KMS-11 (cell line): ENCODE measurements around the gene CYBC1.

Experiments used
- H2AFZ ChIP-seq: fragments of 200-600 bp; sonication (generic); 2 replicates; pipeline ENCODE4 v1.6.1; 2016; ENCODE audit warnings: antibody characterized with exemption, mixed run types, low read depth
- H3K27ac ChIP-seq: fragments of 200-600 bp; sonication (generic); 2 replicates; pipeline ENCODE4 v1.6.1; 2016; ENCODE audit warnings: mild to moderate bottlenecking, mixed run types
- H3K27me3 ChIP-seq: fragments of 200-600 bp; sonication (generic); 2 replicates; pipeline ENCODE4 v1.6.1; 2017; ENCODE audit warnings: mild to moderate bottlenecking, low read depth, mixed run types, moderate library complexity; ENCODE audit not compliant: insufficient read depth
- H3K36me3 ChIP-seq: fragments of 200-600 bp; sonication (generic); 2 replicates; pipeline ENCODE4 v1.6.1; 2017; ENCODE audit warnings: mild to moderate bottlenecking, mixed run types; ENCODE audit not compliant: insufficient read depth
- H3K4me1 ChIP-seq: fragments of 200-600 bp; sonication (generic); 2 replicates; pipeline ENCODE4 v1.6.1; 2016; ENCODE audit warnings: mild to moderate bottlenecking, low read depth, mixed run types; ENCODE audit not compliant: poor library complexity, severe bottlenecking
- H3K4me2 ChIP-seq: fragments of 200-600 bp; sonication (generic); 2 replicates; pipeline ENCODE4 v1.7.0; 2016; ENCODE audit warnings: mild to moderate bottlenecking, mixed run types
- H3K4me3 ChIP-seq: fragments of 200-600 bp; sonication (generic); IDR thresholded peaks from 2 replicates; pipeline ENCODE4 v1.6.1; 2017; ENCODE audit warnings: low read depth, low read length, mixed read lengths; ENCODE audit not compliant: insufficient read depth
- H3K79me2 ChIP-seq: fragments of 200-600 bp; sonication (generic); 2 replicates; pipeline ENCODE4 v1.6.1; 2016; ENCODE audit warnings: low read depth, mixed run types; ENCODE audit not compliant: insufficient read depth
- H3K9ac ChIP-seq: fragments of 200-600 bp; sonication (generic); 2 replicates; pipeline ENCODE4 v1.6.1; 2016; ENCODE audit warnings: mild to moderate bottlenecking, mixed run types
- H4K20me1 ChIP-seq: fragments of 200-600 bp; sonication (generic); 2 replicates; pipeline ENCODE4 v1.6.1; 2016; ENCODE audit warnings: mild to moderate bottlenecking, mixed run types; ENCODE audit not compliant: insufficient read depth
- CTCF ChIP-seq: fragments of 200-600 bp; sonication (generic); conservative IDR thresholded peaks from 2 replicates; pipeline ENCODE4 v1.6.1; 2017; ENCODE audit warnings: low read depth, mild to moderate bottlenecking, antibody characterized with exemption, low read length, moderate library complexity, mixed read lengths

The CYBC1 gene

DNA sequence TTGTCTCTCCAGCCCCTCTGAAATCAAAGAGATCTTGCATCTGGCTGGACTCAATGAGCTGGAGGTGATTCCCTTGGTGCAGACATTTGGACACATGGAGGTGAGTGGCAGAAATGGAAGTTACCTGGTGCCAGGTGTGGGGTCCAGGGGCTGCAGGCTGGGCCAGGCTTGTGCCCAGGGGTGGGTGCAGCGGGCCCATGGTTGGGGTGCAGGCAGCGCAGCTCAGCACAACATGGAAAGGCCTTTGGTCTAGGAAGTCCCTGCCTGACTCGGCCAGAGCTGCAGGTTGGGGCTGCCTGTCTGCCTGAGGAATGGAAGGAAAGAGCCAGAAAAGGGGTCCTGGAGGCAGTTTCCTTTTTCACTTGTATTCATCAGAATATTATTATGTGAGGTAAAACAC is 22.0 kb downstream of the CYBC1 start:
- Histone ChIP-seq H3K4me2 (no peak overlapping the region), H4K20me1 (no peaks in the 10 kb centered on the region), H3K27me3 (no peaks in the 10 kb centered on the region), H3K9ac (no peak overlapping the region), H3K36me3 (no peaks in the 10 kb centered on the region), H3K4me3 (no peak overlapping the region), H3K79me2 (no peaks in the 10 kb centered on the region), H3K4me1 (peaks cover 6% of the 10 kb centered on the region), H3K27ac (no peak overlapping the region), H2AFZ (no peak overlapping the region)
- TF ChIP-seq CTCF = no peak

GRCh38 chr17:82424863-82425159 is 25.7 kb downstream of the CYBC1 start:
- H4K20me1 ChIP-seq = no peaks in the 10 kb centered on the region
- H3K4me2 ChIP-seq = no peak overlapping the region
- H3K36me3 ChIP-seq = no peaks in the 10 kb centered on the region
- H3K79me2 ChIP-seq = peaks cover 2% of the 10 kb centered on the region; the same call in 1 of the 2 replicates
- H3K27ac ChIP-seq = no peak overlapping the region
- H3K4me3 ChIP-seq = no peak overlapping the region
- peaks cover 11% of the 10 kb centered on the region for H3K4me1 ChIP-seq
- no peaks in the 10 kb centered on the region for H3K27me3 ChIP-seq
- peak; percentile 50 for TF ChIP-seq CTCF
- H3K9ac ChIP-seq = no peak overlapping the region
- H2AFZ ChIP-seq = no peak overlapping the region

- peaks cover 17% of the 10 kb centered on the region for H3K4me1 ChIP-seq
- peak overlapping the region; percentile 3; the same call in 1 of the 2 replicates for H3K4me2 ChIP-seq
- H3K27me3 ChIP-seq = no peaks in the 10 kb centered on the region
- peaks cover 8% of the 10 kb centered on the region; the same call in 1 of the 2 replicates for H3K79me2 ChIP-seq
- H2AFZ ChIP-seq = no peak overlapping the region
- H4K20me1 ChIP-seq = no peaks in the 10 kb centered on the region
- no peak overlapping the region for H3K27ac ChIP-seq
- no peak overlapping the region for H3K4me3 ChIP-seq
- peak; percentile 93 for TF ChIP-seq CTCF
- H3K9ac ChIP-seq = no peak overlapping the region
- H3K36me3 ChIP-seq = no peaks in the 10 kb centered on the region
Observed at GRCh38 chr17:82424001-82424862, 26.3 kb downstream of the CYBC1 start.

DNA sequence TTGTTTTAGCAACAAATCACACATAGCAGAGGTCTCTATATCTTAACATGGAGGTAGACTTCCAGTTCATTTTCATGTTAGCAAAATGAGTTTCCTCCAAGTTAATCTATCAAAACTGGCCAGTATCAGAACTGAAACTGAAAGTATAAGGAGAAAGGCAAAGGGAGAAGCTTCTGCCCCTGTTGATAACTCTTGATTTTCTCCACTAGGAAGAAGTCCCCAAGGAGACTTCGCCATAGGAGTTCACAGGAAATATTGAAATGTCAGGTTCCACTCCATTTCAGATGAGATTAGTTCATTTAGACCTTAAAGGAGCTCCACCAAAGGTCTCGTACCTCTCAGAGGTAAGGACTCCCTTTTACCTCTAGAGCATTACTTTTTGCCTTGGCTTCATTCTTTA is 31.0 kb downstream of the CYBC1 start:
- no peak for TF ChIP-seq CTCF
- Histone ChIP-seq H3K27ac (peak overlapping the region; percentile 31), H3K9ac (peak overlapping the region; percentile 72; the same call in 1 of the 2 replicates), H3K36me3 (no peaks in the 10 kb centered on the region), H3K4me3 (no peak overlapping the region), H3K27me3 (no peaks in the 10 kb centered on the region), H3K4me1 (peaks cover 39% of the 10 kb centered on the region), H3K79me2 (peaks cover 13% of the 10 kb centered on the region; the same call in 1 of the 2 replicates), H2AFZ (peak overlapping the region; percentile 67; the same call in 1 of the 2 replicates), H3K4me2 (peak overlapping the region; percentile 100), H4K20me1 (no peaks in the 10 kb centered on the region)
